ENCODE results near the gene CDC42BPA. TPM values are rescaled to one million over a fixed set of nuclear protein-coding genes. Genes with fewer than 3 reads are reported as not detected.

Gene CDC42BPA
- total RNA-seq, 1 experiment from 2014 or later: 48.6 TPM

GRCh38 chr1:226950871-226951270, 367.4 kb downstream of the CDC42BPA start:
- Mint-ChIP-seq H3K27me3 (ENCODE audit: unreplicated experiment) (no peaks in the 10 kb centered on the region), H3K9me3 (ENCODE audit: low read depth, unreplicated experiment) (no peaks in the 10 kb centered on the region), H3K27ac (ENCODE audit: unreplicated experiment) (no peak overlapping the region), H3K4me1 (ENCODE audit: low read depth, unreplicated experiment) (peaks cover 14% of the 10 kb centered on the region), H3K36me3 (ENCODE audit: insufficient read depth, unreplicated experiment) (no peaks in the 10 kb centered on the region), H3K4me3 (ENCODE audit: low read depth, unreplicated experiment) (no peak overlapping the region)
- BruUV-seq (replicated peaks): no TSS peak
- no peak for TF ChIP-seq CTCF (IDR thresholded peaks at IDR 0.05; ENCODE audit: unreplicated experiment)
- no peak for DNase-seq
- intact Hi-C loops (cut with micrococcal nuclease; ENCODE audit: unreplicated experiment): no loop called here
- CTCF ChIA-PET: interaction anchor here (0.5 kb wide), 1 partner anchor 443 kb away, joined by 13 read pairs; no protein-coding TSS in a partner anchor

GRCh38 chr1:226950316-226950715, 368.0 kb downstream of the CDC42BPA start:
- peaks cover 3% of the 10 kb centered on the region for H3K36me3 Mint-ChIP-seq (ENCODE audit: insufficient read depth, unreplicated experiment)
- no peaks in the 10 kb centered on the region for H3K9me3 Mint-ChIP-seq (ENCODE audit: low read depth, unreplicated experiment)
- H3K4me1 Mint-ChIP-seq (ENCODE audit: low read depth, unreplicated experiment): peaks cover 19% of the 10 kb centered on the region
- H3K4me3 Mint-ChIP-seq (ENCODE audit: low read depth, unreplicated experiment): no peak overlapping the region
- intact Hi-C loops (cut with micrococcal nuclease; ENCODE audit: unreplicated experiment): no loop called here
- BruUV-seq (replicated peaks): no TSS peak
- no peaks in the 10 kb centered on the region for H3K27me3 Mint-ChIP-seq (ENCODE audit: unreplicated experiment)
- TF ChIP-seq CTCF (IDR thresholded peaks at IDR 0.05; ENCODE audit: unreplicated experiment): no peak
- H3K27ac Mint-ChIP-seq (ENCODE audit: unreplicated experiment): no peak overlapping the region
- CTCF ChIA-PET: interaction anchor here (0.8 kb wide), 1 partner anchor 10 kb away, joined by 3 read pairs; the partner anchor contains the start of gene COQ8A
- no peak for DNase-seq

GRCh38 chr1:226949401-226949800, 368.9 kb downstream of the CDC42BPA start:
- no peak overlapping the region for H3K4me3 Mint-ChIP-seq (ENCODE audit: low read depth, unreplicated experiment)

GRCh38 chr1:226948996-226949395, 369.3 kb downstream of the CDC42BPA start:
- Mint-ChIP-seq H3K4me1 (ENCODE audit: low read depth, unreplicated experiment) (peaks cover 33% of the 10 kb centered on the region), H3K36me3 (ENCODE audit: insufficient read depth, unreplicated experiment) (peaks cover 10% of the 10 kb centered on the region), H3K27ac (ENCODE audit: unreplicated experiment) (no peak overlapping the region), H3K27me3 (ENCODE audit: unreplicated experiment) (no peaks in the 10 kb centered on the region), H3K9me3 (ENCODE audit: low read depth, unreplicated experiment) (no peaks in the 10 kb centered on the region), H3K4me3 (ENCODE audit: low read depth, unreplicated experiment) (no peak overlapping the region)
- DNase-seq: no peak
- intact Hi-C loops (cut with micrococcal nuclease; ENCODE audit: unreplicated experiment): no loop called here
- no TSS peak for BruUV-seq (replicated peaks)
- CTCF ChIA-PET: no interaction called here
- no peak for TF ChIP-seq CTCF (IDR thresholded peaks at IDR 0.05; ENCODE audit: unreplicated experiment)

More at GRCh38 chr1:226949401-226949800, 368.9 kb downstream of the CDC42BPA start:
- Mint-ChIP-seq H3K4me1 (ENCODE audit: low read depth, unreplicated experiment) (peaks cover 29% of the 10 kb centered on the region), H3K9me3 (ENCODE audit: low read depth, unreplicated experiment) (no peaks in the 10 kb centered on the region), H3K27ac (ENCODE audit: unreplicated experiment) (no peak overlapping the region), H3K36me3 (ENCODE audit: insufficient read depth, unreplicated experiment) (peaks cover 9% of the 10 kb centered on the region), H3K27me3 (ENCODE audit: unreplicated experiment) (no peaks in the 10 kb centered on the region)
- no peak for TF ChIP-seq CTCF (IDR thresholded peaks at IDR 0.05; ENCODE audit: unreplicated experiment)
- BruUV-seq (replicated peaks): no TSS peak
- CTCF ChIA-PET: interaction anchor here (0.8 kb wide), 1 partner anchor 9 kb away, joined by 3 read pairs; the partner anchor contains the start of gene COQ8A
- no peak for DNase-seq
- intact Hi-C loops (cut with micrococcal nuclease; ENCODE audit: unreplicated experiment): no loop called here

All from Calu3 (cell line).